Muscle layer of colon (tissue), 2 donors: ENCODE data around the gene SAMD9L.

Experiments used
- H3K27ac ChIP-seq: one replicate; pipeline ENCODE4 v1.7.0; 2013; ENCODE audit warnings: low read depth, mild to moderate bottlenecking, low read length, moderate library complexity
- H3K27me3 ChIP-seq, 2 donors: one replicate each; pipeline ENCODE4 v1.7.0; 2013; ENCODE audit warnings: low read length in 2 of 2, mild to moderate bottlenecking in 2 of 2; ENCODE audit not compliant: insufficient read depth in 2 of 2, control insufficient read depth in 1 of 2
- H3K36me3 ChIP-seq: one replicate; pipeline ENCODE4 v1.7.0; 2013; ENCODE audit warnings: mild to moderate bottlenecking, low read length; ENCODE audit not compliant: insufficient read depth
- H3K4me1 ChIP-seq: one replicate; pipeline ENCODE4 v1.7.0; 2013; ENCODE audit warnings: mild to moderate bottlenecking, low read length; ENCODE audit not compliant: insufficient read depth
- H3K4me3 ChIP-seq, 2 donors: one replicate each; pipeline ENCODE4 v1.7.0; 2013; ENCODE audit warnings: low read length in 2 of 2, low read depth in 1 of 2, mild to moderate bottlenecking in 1 of 2, moderate library complexity in 1 of 2
- H3K9ac ChIP-seq: one replicate; pipeline ENCODE4 v1.7.0; 2013; ENCODE audit warnings: low read length
- H3K9me3 ChIP-seq: one replicate; pipeline ENCODE4 v1.7.0; 2013; ENCODE audit warnings: mild to moderate bottlenecking, low read length
- donor health status: abdominal sarcoma.
- donor health status: Adenocarcinoma of cecum.

SAMD9L gene

GRCh38 chr7:93165447-93165846 lies 17.3 kb upstream of the SAMD9L start:
- H3K9ac ChIP-seq: no peak overlapping the region
- H3K4me1 ChIP-seq: no peaks in the 10 kb centered on the region
- no peaks in the 10 kb centered on the region for H3K36me3 ChIP-seq
- H3K27ac ChIP-seq: no peak overlapping the region
- H3K4me3 ChIP-seq: no peak overlapping the region
- no peaks in the 10 kb centered on the region for H3K27me3 ChIP-seq
- H3K9me3 ChIP-seq: no peaks in the 10 kb centered on the region

- Histone ChIP-seq H3K36me3 (no peaks in the 10 kb centered on the region), H3K4me3 (no peak overlapping the region), H3K27ac (no peak overlapping the region), H3K9me3 (no peaks in the 10 kb centered on the region), H3K27me3 (no peaks in the 10 kb centered on the region), H3K9ac (no peak overlapping the region), H3K4me1 (no peaks in the 10 kb centered on the region)
These were observed 16.6 kb upstream of the SAMD9L start for GRCh38 chr7:93164766-93165165.

- no peaks in the 10 kb centered on the region for H3K36me3 ChIP-seq
- no peaks in the 10 kb centered on the region for H3K4me1 ChIP-seq
- H3K4me3 ChIP-seq: no peak overlapping the region
- H3K27me3 ChIP-seq: no peaks in the 10 kb centered on the region
- H3K27ac ChIP-seq: no peak overlapping the region
- no peaks in the 10 kb centered on the region for H3K9me3 ChIP-seq
- H3K9ac ChIP-seq: no peak overlapping the region
These were observed 13.1 kb upstream of the SAMD9L start for GRCh38 chr7:93161181-93161762.

GRCh38 chr7:93160410-93160809 lies 12.2 kb upstream of the SAMD9L start:
- Histone ChIP-seq H3K27me3 (no peaks in the 10 kb centered on the region), H3K9me3 (no peaks in the 10 kb centered on the region), H3K9ac (no peak overlapping the region), H3K4me3 (no peak overlapping the region), H3K4me1 (no peaks in the 10 kb centered on the region), H3K27ac (no peak overlapping the region), H3K36me3 (no peaks in the 10 kb centered on the region)

GRCh38 chr7:93159490-93159889 lies 11.3 kb upstream of the SAMD9L start:
- Histone ChIP-seq H3K36me3 (no peaks in the 10 kb centered on the region), H3K4me1 (no peaks in the 10 kb centered on the region), H3K9ac (no peak overlapping the region), H3K9me3 (no peaks in the 10 kb centered on the region), H3K4me3 (no peak overlapping the region), H3K27ac (no peak overlapping the region), H3K27me3 (no peaks in the 10 kb centered on the region)

GRCh38 chr7:93156884-93157283 lies 8.7 kb upstream of the SAMD9L start:
- Histone ChIP-seq H3K27ac (no peak overlapping the region), H3K4me1 (no peaks in the 10 kb centered on the region), H3K36me3 (no peaks in the 10 kb centered on the region), H3K27me3 (no peaks in the 10 kb centered on the region), H3K4me3 (no peak overlapping the region), H3K9me3 (no peaks in the 10 kb centered on the region), H3K9ac (no peak overlapping the region)

GRCh38 chr7:93150200-93150835 lies 2.1 kb upstream of the SAMD9L start:
- Histone ChIP-seq H3K27ac (no peak overlapping the region), H3K9me3 (no peaks in the 10 kb centered on the region), H3K36me3 (no peaks in the 10 kb centered on the region), H3K4me1 (no peaks in the 10 kb centered on the region), H3K9ac (no peak overlapping the region), H3K4me3 (no peak overlapping the region), H3K27me3 (no peaks in the 10 kb centered on the region)

GRCh38 chr7:93148727-93149126 lies 542 bp upstream of the SAMD9L start:
- Histone ChIP-seq H3K27ac (no peak overlapping the region), H3K4me1 (no peaks in the 10 kb centered on the region), H3K27me3 (no peaks in the 10 kb centered on the region), H3K4me3 (peak overlapping the region in 1 of 2 donors; percentile 65), H3K36me3 (peaks cover 4% of the 10 kb centered on the region), H3K9me3 (no peaks in the 10 kb centered on the region), H3K9ac (no peak overlapping the region)

- H3K36me3 ChIP-seq: peaks cover 8% of the 10 kb centered on the region
- H3K9ac ChIP-seq: peak overlapping the region; percentile 16
- H3K9me3 ChIP-seq: no peaks in the 10 kb centered on the region
- peak overlapping the region; percentile 40 to 65 for H3K4me3 ChIP-seq
- no peaks in the 10 kb centered on the region for H3K27me3 ChIP-seq
- H3K27ac ChIP-seq: no peak overlapping the region
- H3K4me1 ChIP-seq: no peaks in the 10 kb centered on the region
These were observed 822 bp downstream of the SAMD9L start for GRCh38 chr7:93147363-93147762.

GRCh38 chr7:93146472-93147141 lies 1.6 kb downstream of the SAMD9L start:
- Histone ChIP-seq H3K27me3 (no peaks in the 10 kb centered on the region), H3K4me3 (peak overlapping the region; percentile 15 to 65), H3K4me1 (no peaks in the 10 kb centered on the region), H3K9ac (peak overlapping the region; percentile 16), H3K36me3 (peaks cover 9% of the 10 kb centered on the region), H3K9me3 (no peaks in the 10 kb centered on the region), H3K27ac (no peak overlapping the region)

GRCh38 chr7:93146036-93146435 lies 2.1 kb downstream of the SAMD9L start:
- peaks cover 9% of the 10 kb centered on the region for H3K36me3 ChIP-seq
- H3K27me3 ChIP-seq: no peaks in the 10 kb centered on the region
- no peak overlapping the region for H3K4me3 ChIP-seq
- no peaks in the 10 kb centered on the region for H3K9me3 ChIP-seq
- no peak overlapping the region for H3K27ac ChIP-seq
- H3K9ac ChIP-seq: no peak overlapping the region
- H3K4me1 ChIP-seq: no peaks in the 10 kb centered on the region

GRCh38 chr7:93145354-93145753 lies 2.8 kb downstream of the SAMD9L start:
- Histone ChIP-seq H3K27me3 (no peaks in the 10 kb centered on the region), H3K9me3 (no peaks in the 10 kb centered on the region), H3K36me3 (peaks cover 9% of the 10 kb centered on the region), H3K4me1 (no peaks in the 10 kb centered on the region), H3K4me3 (no peak overlapping the region), H3K9ac (no peak overlapping the region), H3K27ac (no peak overlapping the region)
